T-helper 1 cell treated with Interleukin-12 subunit alpha and Interleukin-12 subunit beta and Interleukin-4 antibody, amounts not matched to agents 30 ng/mL and 1 ng/mL, for 36 hours (primary cell): ENCODE results near the gene KDM3A. TPM values are rescaled to one million over a fixed set of nuclear protein-coding genes. Genes with fewer than 3 reads are reported as not detected.

Experiments used
- intact Hi-C: fragments of 100-400 bp; cut with micrococcal nuclease; formaldehyde crosslinking; loops from one replicate; pipeline ENCODE4 v1.15.1; 2024
- total RNA-seq: library from RNA; stranded (reverse); gene quantifications from 2 replicates; pipeline ENCODE4 v1.2.3, GENCODE V29; 2022

The KDM3A gene
- total RNA-seq, 1 donor from 2014 or later, result 65.7 TPM

DNA sequence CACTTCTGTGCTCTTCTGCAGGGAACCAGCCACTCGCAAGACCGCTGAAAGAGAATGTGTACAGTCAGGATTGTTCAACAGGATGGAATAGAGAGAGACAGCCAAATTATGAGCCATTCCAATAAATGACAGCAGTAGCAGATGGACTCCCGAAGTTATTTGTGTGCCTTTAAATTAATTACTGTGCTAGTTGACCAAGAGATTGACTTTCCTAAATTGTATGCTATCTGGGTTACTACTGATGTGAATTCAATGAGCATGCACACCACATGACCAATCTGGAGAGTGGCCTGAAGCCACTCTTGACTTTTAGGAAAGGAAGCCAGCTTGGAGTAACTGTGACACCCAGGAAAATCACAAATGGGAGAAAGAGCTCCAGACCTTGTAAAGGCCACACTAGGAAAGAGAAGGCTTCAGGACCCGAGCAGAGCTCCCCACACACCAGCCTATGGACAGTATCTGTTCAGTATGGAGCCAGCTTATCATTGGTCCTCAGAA lies 69.3 kb downstream of the KDM3A start:
- intact Hi-C loops, result no loop called here

GRCh38 chr2:86512034-86512433 lies 70.9 kb downstream of the KDM3A start:
- intact Hi-C loops, result no loop called here

GRCh38 chr2:86512892-86513291 lies 71.7 kb downstream of the KDM3A start:
- intact Hi-C loops, result no loop called here

GRCh38 chr2:86513948-86514660 lies 72.9 kb downstream of the KDM3A start:
- intact Hi-C loops, result no loop called here

GRCh38 chr2:86518481-86518880 lies 77.3 kb downstream of the KDM3A start:
- intact Hi-C loops, result no loop called here

DNA sequence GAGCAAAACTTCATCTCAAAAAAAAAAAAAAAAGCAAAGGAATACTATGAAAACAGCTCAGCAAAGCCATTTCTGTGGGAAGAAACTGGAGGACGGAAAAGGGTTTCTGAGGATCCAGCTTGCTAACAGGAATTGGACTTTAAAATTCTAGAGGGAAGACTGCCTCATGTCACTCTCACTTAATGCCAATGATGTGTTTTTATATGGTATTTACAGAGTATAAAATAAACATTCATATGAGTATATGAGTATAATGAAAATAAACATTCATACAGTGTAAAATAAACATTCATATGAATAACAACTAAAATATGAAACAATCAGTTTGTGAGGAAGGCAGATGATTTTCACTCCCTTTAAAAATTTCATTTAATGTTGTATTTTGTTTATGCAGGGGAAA lies 78.2 kb downstream of the KDM3A start:
- intact Hi-C loops, result no loop called here

GRCh38 chr2:86520153-86520552 lies 79.0 kb downstream of the KDM3A start:
- intact Hi-C loops, result no loop called here

- intact Hi-C loops, result no loop called here
Measured at GRCh38 chr2:86521922-86522321, 80.8 kb downstream of the KDM3A start.

DNA sequence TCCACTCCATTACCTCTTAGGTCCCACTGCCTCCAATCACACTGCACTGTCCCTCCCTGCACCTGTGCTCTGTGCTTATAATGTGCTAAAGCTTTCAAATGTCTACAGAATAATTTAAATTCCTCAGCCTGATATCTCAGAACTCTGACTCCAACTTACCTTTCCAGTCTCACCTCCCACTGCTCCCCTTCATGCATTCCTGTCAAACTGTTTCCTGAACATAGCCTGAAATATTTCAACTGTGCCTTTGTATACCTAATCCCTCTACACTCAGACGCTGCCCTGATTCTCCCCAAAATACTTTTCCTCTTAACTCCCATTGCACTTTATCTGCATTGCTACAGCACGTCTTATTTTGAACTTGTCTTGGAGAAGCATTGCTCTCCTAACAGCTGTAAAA lies 81.5 kb downstream of the KDM3A start:
- intact Hi-C loops, result no loop called here

- intact Hi-C loops, result no loop called here
Measured at GRCh38 chr2:86523491-86523890, 82.3 kb downstream of the KDM3A start.

DNA sequence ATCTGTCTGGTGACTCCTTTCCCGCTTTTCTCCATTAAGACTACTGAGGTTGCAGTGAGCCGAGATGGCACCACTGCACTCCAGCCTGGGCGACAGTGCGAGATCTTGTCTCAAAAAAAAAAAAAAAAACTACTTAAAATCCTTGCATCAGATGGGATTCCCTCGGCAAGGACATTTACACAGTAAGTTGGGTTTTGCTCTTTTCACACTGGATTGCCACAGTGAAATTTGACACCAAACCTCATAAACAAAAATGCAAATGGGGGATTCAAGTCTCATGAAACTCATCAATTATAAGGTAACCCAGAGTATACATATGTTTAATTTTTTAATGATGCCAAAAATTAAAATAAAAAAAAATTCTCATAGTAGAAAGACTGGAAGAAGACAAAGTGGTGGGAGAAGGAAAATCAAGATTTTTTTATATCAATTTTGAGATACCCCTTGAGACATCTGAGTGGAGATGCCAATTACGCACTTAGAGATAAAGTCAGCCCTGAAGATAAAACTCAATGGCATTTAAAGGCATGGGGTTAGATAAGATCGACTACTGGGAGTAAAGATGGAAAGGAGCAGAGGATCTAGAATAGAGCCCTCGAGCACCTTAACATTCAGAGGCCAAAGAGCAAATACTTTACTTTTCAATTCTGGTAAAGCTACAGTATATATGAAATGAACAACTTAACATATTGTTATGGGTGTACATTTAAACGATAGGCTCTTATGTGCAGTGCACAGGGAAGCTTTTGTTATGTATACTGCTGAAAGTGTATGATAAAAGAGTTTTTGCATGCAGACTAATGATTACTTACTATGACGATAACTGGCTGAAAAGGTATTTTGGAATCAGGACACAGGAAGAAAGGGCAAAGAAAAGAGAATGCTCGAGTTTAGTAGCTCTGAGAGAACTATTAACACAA lies 84.5 kb downstream of the KDM3A start:
- intact Hi-C loops, result no loop called here

- intact Hi-C loops, result no loop called here
Measured at GRCh38 chr2:86533589-86533988, 92.4 kb downstream of the KDM3A start.

DNA sequence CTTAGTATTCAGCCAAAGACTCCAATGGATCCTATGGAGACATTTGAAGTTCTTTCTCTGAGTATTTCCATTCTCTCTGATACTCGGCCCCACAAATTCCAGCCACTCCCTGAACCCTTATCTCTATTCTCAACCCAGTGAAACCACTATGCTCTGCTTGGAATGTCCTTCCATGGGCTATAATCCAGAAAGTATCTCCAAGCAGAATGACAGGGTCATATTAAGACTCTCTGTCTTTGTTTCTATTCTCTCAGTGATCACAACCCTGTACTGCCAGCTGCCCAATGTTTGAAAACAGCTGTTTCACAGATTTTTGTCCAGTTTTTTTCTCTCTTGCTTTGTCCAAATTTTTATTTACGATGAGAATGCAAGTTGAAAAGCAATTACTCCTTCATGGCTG lies 100.2 kb downstream of the KDM3A start:
- intact Hi-C loops, result no loop called here

Other genes with a start within 250 kb of the KDM3A start
- 148 and 169 TPM in 2 replicates for gene IMMT, start 245.9 kb upstream of the KDM3A start, total RNA-seq
- 48.5 and 53.9 TPM in 2 replicates for gene MRPL35, start 241.9 kb upstream of the KDM3A start, total RNA-seq
- gene REEP1, start 103.7 kb upstream of the KDM3A start, total RNA-seq, result 0.10 and 0.12 TPM in 2 replicates
- gene CHMP3, start 122.1 kb downstream of the KDM3A start, total RNA-seq, result 38.0 and 40.8 TPM in 2 replicates
- gene RNF103, start 182.5 kb downstream of the KDM3A start, total RNA-seq, result 16.2 and 16.4 TPM in 2 replicates